Measurements from ENCODE around the gene ATAD3B.
"Not testable (repeated sequence)": the region's sequence is repeated elsewhere in the genome, so short reads cannot be mapped to it uniquely, and the experiment has no call there.

Gene ATAD3B

DNA sequence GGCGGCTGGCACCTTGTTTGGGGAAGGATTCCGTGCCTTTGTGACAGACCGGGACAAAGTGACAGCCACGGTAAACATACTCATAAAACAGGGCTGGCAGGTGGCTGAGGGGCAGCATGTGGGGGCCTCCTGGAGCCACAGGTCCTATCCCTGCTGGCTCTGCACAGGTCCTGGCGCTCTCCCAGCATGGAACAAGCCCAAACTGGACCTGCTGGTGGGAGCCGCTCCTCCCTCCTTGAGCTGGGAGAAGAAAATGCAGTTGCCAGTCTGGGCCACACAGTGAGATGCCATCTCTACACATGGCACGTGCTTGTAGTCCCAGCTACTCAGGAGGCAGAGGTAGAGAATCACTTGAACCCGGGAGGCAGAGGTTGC, 19.2 kb upstream of the ATAD3B start:
- DNase-seq (ENCODE audit: low spot score): not testable (repeated sequence)

DNA sequence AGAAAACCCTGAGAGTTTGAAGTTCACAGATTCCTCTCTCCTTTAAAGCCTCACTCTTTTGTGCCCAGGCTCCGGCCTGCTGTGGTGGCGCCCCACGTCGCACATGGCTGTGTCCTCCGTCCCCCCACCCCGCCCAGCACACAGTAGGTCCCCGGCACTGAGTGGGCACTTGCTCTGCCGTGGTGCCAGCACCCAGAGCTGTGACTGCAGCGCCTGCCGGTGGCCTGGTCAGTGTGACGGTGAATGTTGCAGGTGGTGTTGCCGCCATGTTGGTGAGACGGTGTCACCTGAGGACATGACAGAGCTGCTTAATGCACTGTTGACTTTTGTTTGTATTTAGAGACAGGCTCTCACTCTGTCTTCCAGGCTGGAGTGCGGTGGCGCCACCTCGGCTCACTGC, 18.7 kb upstream of the ATAD3B start:
- no peak for DNase-seq (ENCODE audit: low spot score)

DNA sequence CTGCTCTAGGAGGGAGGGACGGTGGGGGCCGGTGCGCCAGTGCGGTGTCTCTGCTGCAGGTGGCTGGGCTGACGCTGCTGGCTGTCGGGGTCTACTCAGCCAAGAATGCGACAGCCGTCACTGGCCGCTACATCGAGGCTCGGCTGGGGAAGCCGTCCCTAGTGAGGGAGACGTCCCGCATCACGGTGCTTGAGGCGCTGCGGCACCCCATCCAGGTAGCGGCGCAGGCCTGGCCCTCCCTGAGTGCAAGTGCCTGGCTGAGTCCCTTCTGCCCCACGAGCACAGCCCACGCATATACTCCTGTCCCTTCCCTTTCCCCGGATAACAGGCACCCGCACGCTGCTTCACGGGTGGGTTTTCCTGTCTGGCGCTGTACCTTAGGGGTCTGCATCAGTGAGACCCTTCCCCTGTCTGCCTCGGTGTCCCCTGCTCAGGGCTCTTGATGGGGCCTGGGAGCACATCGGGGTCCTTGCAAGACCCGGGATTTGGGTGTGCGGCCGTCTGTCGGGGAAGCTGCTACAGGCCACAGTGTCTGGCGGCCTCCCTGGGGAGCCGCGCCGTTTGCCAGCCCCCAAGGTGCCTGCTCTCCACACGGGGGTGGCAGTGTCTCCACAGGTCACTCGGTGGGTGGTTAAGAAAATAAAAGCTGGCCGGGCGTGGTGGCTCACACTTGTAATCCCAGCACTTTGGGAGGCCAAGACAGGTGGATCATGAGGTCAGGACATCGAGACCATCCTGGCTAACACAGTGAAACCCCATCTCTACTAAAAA, 17.1 kb upstream of the ATAD3B start:
- DNase-seq (ENCODE audit: low spot score): not testable (repeated sequence)

GRCh38 chr1:1455366-1455884, 16.1 kb upstream of the ATAD3B start:
- no peak for DNase-seq (ENCODE audit: low spot score)

- not testable (repeated sequence) for DNase-seq (ENCODE audit: low spot score)
Measured at GRCh38 chr1:1455934-1456333, 15.6 kb upstream of the ATAD3B start.

DNA sequence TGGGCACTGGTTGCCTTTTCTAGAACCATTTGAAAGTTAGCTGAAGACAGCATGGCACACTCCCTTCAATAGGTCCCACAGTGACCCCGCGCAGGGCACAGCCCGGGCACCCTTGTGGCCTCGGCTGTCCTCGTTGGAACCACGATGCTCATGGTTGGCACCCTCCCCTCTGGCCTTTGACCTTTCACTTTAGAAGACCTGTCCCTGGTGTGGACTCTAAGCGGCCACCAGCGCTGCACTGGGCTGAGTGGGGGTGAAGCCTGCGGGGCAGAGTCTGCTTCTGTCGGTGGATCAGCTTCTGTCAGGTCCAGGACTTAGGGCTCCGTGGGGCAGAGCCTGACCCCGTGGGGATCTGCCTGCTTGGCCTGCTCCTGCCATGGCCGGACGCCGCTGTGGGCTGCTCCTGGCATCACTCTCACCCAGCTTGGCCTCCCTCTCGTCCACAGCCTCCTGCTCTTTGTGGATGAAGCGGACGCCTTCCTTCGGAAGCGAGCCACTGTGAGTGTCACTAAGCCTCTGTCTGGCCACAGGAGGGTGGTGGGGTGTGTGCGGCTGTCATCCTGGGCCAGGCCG, 14.8 kb upstream of the ATAD3B start:
- DNase-seq (ENCODE audit: low spot score): not testable (repeated sequence)

DNA sequence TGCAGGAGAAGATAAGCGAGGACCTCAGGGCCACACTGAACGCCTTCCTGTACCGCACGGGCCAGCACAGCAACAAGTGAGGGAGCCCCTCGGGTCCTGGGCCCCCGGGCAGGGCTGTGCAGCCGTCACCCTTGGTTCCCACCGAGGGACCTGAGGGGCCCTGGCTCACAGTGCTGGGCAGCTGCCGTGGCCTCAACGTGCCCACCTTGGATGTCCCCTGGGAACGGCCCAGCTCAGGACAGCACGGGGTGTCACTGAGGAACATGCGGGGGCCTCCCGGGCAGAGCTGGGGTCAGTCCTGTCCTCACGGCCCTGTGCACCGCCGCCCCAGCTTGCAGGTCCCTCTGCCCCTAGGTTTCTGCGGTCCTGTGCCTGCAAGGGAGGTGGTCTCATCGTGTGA, 12.4 kb upstream of the ATAD3B start:
- not testable (repeated sequence) for DNase-seq (ENCODE audit: low spot score)

DNA sequence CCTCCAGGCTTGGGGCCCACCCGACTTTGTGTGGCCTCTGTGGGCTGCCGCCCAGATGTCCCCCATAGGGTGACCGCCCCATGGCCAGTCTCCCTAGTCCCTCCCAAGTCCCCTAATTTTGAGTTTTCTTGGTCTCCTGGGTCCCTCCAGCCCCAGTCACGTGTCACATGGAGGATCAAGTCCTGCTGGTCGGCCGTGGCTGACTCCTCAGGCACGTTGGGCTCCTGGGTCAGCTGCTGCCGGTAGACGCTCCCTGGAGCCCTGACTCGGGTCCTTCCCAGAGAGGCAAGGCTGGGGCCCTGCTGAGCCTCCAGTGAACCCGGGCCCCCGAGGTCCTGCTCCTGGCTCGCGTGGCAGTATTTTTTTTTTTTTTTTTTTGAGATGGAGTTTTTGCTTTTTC, 11.9 kb upstream of the ATAD3B start:
- DNase-seq (ENCODE audit: low spot score): not testable (repeated sequence)

GRCh38 chr1:1460540-1461130, 10.9 kb upstream of the ATAD3B start:
- no peak for DNase-seq (ENCODE audit: low spot score)

DNA sequence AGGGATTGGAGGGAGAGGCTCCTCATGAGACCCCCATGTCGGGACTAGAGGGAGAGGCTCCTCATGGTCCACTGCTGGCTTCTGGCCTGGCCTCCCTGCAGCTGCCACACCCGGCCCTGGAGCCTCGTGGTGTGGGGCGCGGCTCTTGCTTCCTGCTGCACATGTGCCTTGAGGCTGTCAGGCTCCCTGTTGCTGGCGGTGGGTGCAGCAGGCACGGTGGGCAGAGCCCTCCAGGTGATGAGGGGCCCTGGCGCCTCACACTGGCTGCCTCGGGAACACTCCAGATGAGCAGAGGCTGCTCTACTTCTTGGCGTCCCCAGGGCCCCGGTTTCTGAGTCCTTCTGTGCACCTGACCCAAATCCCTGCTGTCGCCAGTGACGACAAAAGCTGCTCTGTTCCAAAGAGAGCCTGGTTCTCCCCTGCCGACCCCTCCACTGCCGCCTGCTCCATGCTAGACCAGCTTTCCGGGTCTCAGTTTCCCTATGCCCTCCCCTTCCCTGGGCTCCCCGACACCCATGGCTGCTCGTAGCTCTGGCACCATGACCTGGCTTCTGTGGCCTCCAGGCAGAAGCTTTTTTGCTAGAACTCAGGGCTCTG, 9.7 kb upstream of the ATAD3B start:
- DNase-seq (ENCODE audit: low spot score): no peak

DNA sequence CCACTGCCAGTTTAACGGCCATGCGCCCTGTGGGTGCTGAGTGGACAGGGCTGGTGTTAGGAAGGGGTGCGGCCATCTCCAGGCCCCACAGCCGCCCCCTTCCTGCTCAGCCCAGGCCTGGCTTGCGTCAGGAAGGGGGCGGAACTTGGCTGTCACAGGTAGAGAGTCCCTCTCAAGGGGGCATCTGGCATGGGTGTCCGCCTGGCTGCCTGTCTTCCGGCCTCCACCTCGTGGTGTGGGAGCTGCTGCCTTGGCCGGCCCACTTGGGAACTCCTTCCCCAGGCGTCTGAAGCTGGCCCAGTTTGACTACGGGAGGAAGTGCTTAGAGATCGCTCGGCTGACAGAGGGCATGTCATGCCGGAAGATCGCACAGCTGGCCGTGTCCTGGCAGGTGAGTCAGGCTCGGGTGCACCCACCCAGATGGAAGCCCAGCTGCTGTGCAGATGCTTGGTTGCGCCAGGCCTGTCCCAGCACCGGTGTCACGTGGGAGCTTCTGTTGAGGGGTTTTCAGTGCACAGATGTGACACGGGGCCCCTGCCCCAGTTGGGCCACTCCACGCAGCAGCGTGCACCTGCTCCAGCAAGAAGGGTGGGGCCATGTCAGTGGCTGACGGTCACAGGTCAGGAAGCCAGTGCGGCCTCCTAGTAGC, 9.1 kb upstream of the ATAD3B start:
- peak; percentile 47 for DNase-seq (ENCODE audit: low spot score)

GRCh38 chr1:1463312-1463711, 8.3 kb upstream of the ATAD3B start:
- DNase-seq (ENCODE audit: low spot score): no peak

DNA sequence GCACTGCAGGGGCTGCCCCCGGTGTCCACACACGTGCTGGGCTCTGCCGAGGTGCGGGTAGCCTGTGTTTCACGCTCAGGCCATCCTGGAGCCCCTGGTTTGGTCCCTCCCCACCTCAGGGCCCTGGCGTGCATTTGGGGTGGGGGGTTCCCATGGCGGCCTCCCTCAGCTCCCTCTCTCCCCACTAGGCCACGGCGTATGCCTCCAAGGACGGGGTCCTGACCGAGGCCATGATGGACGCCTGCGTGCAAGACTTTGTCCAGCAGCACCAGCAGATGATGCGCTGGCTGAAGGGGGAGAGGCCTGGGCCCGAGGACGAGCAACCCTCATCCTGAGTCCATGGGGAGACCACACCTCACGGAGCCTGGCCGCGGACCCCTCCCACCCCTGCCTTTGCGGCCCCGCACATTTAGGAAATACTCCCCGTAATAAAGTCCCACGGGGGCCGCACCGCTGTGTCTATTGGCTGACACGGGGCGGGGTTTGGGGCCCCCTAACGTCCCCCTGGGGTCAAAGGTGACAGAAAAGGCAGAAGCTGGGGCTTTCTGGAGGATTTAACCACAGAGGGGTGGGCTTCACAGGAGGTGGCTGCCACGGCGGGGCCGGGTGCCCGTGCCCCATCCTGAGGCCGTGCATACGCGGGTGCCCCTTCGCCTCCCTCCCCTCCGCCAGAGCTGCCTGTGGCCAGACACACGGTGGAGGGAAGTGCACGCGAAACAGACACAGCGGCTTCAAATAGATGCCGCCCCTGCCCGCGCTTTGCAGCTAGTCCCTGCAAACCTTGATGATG, 3.2 kb upstream of the ATAD3B start:
- not testable (repeated sequence) for DNase-seq (ENCODE audit: low spot score)

GRCh38 chr1:1470626-1471388, 758 bp upstream of the ATAD3B start:
- DNase-seq (ENCODE audit: low spot score): no peak

GRCh38 chr1:1472053-1472876, 700 bp downstream of the ATAD3B start:
- DNase-seq (ENCODE audit: low spot score): peak; percentile 48

DNA sequence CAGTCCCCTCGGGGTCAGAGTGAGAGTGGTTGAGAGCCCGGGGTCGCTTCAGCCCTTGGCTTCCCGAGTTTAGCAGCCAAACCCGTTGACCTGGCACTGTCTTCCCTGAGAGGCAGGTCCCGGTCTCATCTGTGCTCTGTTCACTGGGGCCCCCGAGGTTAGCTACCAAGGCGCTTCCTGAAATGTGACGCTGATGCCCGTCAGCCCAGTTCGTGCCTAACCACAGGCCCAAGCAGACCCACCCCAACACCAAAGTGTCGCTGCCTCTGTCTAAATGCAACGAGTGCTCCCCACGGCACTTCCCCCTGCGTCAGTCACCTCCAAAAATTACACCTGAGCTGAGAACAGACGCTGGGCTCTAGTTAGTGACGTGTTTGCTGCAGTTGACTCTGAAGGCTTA, 4.4 kb downstream of the ATAD3B start:
- not testable (repeated sequence) for DNase-seq (ENCODE audit: low spot score)

- DNase-seq (ENCODE audit: low spot score): no peak
Measured at GRCh38 chr1:1477206-1477605, 5.6 kb downstream of the ATAD3B start.

GRCh38 chr1:1479547-1480487, 8.3 kb downstream of the ATAD3B start:
- DNase-seq (ENCODE audit: low spot score): no peak

- not testable (repeated sequence) for DNase-seq (ENCODE audit: low spot score)
Measured at GRCh38 chr1:1480488-1480867, 8.9 kb downstream of the ATAD3B start.
